ENCODE data around the gene SMC3.

DNA sequence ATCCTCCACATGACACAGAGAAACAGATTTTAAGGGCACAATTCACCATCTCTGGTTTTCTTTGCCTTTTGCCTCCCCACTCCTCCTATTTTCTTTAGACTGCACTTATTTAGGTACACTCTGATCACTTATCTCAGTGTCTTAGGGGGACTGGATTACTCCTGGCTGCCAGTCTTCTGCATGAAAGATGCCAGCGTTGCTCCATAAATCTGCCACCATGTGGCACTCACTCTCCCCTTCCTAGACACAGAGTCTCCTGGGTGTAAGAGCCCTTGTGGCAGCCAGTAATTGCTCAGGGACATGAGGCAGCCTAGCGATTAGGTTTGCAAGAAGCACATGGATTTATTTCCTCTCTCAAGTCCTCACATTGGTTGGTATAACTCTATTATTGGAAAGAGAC is 42.1 kb downstream of the SMC3 start:
- no peak for TF ChIP-seq TAF1 (conservative IDR thresholded peaks at IDR 0.05)
- no peak for TF ChIP-seq CTCF (IDR thresholded peaks at IDR 0.05; ENCODE audit: low read depth, low read length, missing input control)
- no peak for TF ChIP-seq SP1 (IDR thresholded peaks at IDR 0.05)
- TF ChIP-seq ZBTB33 (IDR thresholded peaks at IDR 0.05), result no peak
- TF ChIP-seq MAX (IDR thresholded peaks at IDR 0.05), result no peak
- no peak for TF ChIP-seq YY1 (IDR thresholded peaks at IDR 0.05)
- no peak for TF ChIP-seq REST (IDR thresholded peaks at IDR 0.05)
- TF ChIP-seq RAD21 (IDR thresholded peaks at IDR 0.05), result no peak
- TF ChIP-seq, protein P1, sequence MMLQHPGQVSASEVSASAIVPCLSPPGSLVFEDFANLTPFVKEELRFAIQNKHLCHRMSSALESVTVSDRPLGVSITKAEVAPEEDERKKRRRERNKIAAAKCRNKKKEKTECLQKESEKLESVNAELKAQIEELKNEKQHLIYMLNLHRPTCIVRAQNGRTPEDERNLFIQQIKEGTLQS (IDR thresholded peaks at IDR 0.05), result no peak
- no peak for TF ChIP-seq JUND (IDR thresholded peaks at IDR 0.05)
- no peak for TF ChIP-seq GABPA (IDR thresholded peaks at IDR 0.05 in 1 of 2, conservative IDR thresholded peaks at IDR 0.05 in 1 of 2)
- TF ChIP-seq FOXA1 (IDR thresholded peaks at IDR 0.05), result no peak
- TF ChIP-seq HNF4A (conservative IDR thresholded peaks at IDR 0.05), result no peak
